HG03108 (cell line): ENCODE measurements around the gene OLFML2B.
"Not testable (repeated sequence)": the region's sequence is repeated elsewhere in the genome, so short reads cannot be mapped to it uniquely, and the experiment has no call there.

Experiments
- ATAC-seq: cut with Tn5 transposase; IDR thresholded peaks from one replicate; pipeline ENCODE4 v1.9.1; 2021; ENCODE audit warnings: moderate library complexity; ENCODE audit not compliant: unreplicated experiment

OLFML2B gene

GRCh38 chr1:162036163-162036562, 12.5 kb upstream of the OLFML2B start:
- ATAC-seq = no peak

- ATAC-seq = no peak
Observed at GRCh38 chr1:162035241-162035640, 11.6 kb upstream of the OLFML2B start.

GRCh38 chr1:162033428-162033827, 9.8 kb upstream of the OLFML2B start:
- ATAC-seq = no peak

GRCh38 chr1:162030759-162031280, 7.2 kb upstream of the OLFML2B start:
- no peak for ATAC-seq

DNA sequence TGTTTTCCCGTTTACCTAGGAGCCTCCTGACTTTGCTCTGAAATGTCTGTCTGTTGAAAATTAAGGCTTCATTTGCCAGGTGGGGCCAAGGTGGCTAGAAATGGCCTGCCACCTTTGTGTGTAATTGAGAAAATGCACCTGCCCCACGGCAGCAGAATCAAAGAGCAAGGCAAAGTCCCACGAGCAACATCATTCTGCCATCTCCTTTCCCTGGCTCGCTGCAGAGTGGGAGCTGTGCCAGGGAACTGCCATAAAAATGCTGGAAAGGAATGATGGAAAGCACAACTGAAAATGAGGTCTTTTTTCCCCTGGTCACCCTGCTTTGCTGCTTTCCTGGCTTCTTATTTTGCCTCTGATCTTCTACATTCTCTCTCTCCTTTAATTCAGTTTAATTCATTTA, 5.5 kb upstream of the OLFML2B start:
- ATAC-seq = no peak

GRCh38 chr1:162028726-162029125, 5.1 kb upstream of the OLFML2B start:
- ATAC-seq = no peak

GRCh38 chr1:162026881-162027280, 3.2 kb upstream of the OLFML2B start:
- no peak for ATAC-seq

DNA sequence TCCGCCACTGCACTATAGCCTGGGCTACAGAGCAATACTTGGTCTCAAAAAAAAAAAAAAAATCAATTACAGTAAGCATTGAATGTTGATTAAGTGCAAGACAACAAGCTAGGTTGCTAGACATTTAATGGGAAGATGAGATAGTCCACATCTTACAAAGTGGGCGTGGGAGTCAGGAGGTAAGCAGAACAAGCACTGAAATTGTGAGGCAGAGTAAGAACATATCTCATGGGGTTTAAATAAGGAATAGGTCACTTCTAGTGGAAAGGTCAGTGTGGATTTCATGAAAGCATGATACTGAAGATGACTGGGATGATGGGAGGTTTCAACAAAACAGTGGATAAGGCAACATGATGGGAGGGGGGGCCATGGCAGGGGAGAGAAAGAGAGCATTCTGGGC, 1.9 kb upstream of the OLFML2B start:
- ATAC-seq = no peak

DNA sequence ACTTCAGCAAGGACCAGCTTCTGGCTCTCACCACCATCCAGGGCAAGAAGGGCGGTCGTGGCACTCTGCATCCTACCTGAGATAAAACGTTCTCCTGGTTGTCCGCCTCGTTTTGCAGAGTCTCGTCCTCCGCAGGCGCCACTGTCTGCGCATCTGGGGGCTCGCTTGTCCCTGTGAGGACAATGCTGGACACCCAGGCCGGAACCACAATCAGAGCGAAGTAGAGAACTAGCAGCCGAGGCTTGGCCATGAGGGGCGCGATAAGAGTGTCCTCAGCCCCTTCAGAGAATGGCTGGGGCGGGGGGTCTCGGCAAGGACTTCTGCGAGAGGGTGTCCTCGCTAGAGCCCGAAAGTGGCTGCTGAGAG, 505 bp downstream of the OLFML2B start:
- no peak for ATAC-seq

- ATAC-seq = no peak
Observed at GRCh38 chr1:162022626-162023025, 1.0 kb downstream of the OLFML2B start.

GRCh38 chr1:162021124-162021523, 2.5 kb downstream of the OLFML2B start:
- no peak for ATAC-seq

GRCh38 chr1:162020150-162020549, 3.5 kb downstream of the OLFML2B start:
- ATAC-seq = no peak

- no peak for ATAC-seq
Observed at GRCh38 chr1:162019446-162019845, 4.2 kb downstream of the OLFML2B start.

DNA sequence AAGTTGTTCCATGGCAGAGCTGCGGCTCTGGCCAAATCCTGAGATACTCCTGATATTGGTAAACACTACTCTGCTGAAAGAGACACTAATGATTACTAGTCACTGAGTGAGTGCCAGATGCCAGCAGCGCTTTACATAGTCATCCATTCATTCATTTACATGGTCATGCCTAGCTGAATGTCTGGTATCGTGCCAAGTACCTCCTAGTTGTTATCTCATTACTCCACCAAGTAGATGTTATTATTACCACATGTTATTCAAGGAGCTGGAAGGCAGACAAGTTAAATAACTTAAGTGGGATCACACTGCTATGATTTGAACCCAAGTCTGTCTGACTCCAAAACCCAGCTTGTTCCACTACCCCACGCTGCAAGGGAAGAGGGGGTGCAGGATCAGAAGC, 4.7 kb downstream of the OLFML2B start:
- no peak for ATAC-seq

DNA sequence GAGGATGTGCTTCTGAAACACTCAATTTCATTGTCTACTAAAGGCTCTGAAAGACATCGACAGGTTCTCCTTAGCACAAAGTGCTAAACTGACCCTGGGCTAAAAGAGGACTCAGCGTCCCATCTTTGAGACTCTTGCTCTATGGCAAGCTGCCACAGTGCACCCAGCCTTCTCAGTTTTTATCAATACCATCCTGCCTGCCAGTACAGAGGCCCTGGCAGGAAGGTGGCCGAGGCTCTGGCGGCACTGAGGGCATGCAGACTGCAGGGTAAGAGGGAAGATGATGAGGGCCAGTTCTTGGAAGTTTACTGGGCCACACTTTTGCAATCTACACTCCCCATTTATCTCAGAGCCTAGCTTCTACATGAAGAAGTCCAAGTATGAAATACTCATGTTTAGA, 5.3 kb downstream of the OLFML2B start:
- no peak for ATAC-seq

- not testable (repeated sequence) for ATAC-seq
Observed at GRCh38 chr1:162017791-162018190, 5.9 kb downstream of the OLFML2B start.

DNA sequence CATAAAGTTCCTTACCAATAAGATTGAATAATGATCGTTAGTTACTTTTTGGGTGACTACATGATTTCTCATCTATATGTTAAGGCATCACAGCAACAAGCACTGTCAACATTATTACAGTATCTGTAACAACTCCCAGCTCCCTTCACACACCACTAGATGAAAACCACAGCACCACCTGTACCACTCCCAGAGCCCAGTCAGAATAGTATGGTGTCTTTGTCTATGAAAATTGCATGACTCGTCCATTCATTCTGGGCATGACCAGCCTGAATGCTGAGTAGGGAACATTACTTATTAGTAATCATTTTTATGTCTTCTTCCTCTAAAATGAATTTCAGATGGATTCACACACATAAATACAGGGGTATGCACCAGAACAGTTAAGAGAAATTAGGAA, 7.0 kb downstream of the OLFML2B start:
- no peak for ATAC-seq

GRCh38 chr1:162015196-162015595, 8.5 kb downstream of the OLFML2B start:
- no peak for ATAC-seq

DNA sequence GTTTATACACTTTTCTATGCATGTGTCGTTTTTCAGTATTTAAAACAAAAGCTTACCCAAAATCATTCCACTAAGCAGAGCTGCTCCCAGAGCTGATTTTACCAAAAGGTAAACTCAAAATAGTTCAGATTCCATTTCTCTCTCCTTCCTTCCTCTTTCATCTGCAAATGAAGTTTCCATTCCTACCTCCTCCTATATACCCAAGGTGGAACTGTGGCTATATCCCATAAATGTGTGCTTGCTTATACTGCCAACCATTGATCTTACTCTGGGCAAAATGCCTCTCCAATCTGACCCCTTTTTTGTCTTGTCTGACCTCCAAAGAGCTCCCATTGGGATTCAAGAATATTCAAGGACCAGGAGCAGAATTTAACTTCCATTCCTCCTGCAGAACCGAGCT, 9.5 kb downstream of the OLFML2B start:
- no peak for ATAC-seq

DNA sequence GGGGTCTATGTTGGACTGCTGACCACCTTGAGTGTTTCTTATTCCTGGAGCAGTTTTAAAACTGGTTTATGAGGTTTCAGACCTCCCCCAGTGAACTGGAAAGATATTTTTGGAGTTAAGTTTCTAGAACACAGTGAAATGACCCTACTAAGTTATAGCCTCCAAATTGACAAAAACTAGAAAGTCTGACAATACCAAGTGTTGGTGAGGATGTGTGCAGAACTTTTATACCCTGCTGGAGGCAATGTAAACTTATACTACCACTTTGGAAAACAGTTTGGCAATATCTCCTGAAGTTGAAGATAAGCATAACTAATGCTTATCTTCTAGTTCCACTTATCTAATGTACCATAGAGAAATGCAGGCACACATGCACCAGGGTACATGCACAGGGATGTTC, 10.4 kb downstream of the OLFML2B start:
- ATAC-seq = no peak

DNA sequence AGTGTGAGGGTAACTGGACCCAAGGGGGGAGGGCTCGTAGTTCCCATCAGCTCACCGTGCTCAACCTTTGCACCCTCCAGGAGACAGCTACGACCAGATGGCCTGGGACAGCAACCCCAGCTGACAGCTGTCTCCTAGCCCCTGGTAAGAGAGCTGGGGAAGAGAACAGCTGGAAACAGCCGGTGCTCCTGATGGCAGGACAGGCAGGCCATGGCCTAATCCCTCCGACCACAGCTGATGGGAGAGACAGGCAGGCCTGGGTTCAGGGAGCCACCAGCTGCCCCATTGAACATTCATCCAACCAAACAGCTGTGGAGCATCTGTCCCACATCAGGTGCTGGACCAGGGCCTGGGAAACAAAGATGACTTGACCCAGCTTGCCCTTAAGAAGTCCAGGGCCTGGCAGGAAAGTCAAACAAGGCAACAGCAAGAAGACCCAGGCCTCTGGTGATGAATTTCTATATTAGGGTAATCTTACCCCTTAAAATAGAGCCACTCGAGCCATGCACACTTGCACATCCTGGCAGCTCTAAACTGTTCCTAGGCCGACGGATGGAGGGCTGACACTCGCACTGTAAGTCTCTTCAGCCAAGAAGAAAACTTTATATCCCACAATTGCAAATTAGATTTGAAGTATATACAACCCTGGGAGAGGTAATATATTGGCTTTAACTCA, 12.2 kb downstream of the OLFML2B start:
- ATAC-seq = no peak

- no peak for ATAC-seq
Observed at GRCh38 chr1:162010175-162010506, 13.5 kb downstream of the OLFML2B start.

DNA sequence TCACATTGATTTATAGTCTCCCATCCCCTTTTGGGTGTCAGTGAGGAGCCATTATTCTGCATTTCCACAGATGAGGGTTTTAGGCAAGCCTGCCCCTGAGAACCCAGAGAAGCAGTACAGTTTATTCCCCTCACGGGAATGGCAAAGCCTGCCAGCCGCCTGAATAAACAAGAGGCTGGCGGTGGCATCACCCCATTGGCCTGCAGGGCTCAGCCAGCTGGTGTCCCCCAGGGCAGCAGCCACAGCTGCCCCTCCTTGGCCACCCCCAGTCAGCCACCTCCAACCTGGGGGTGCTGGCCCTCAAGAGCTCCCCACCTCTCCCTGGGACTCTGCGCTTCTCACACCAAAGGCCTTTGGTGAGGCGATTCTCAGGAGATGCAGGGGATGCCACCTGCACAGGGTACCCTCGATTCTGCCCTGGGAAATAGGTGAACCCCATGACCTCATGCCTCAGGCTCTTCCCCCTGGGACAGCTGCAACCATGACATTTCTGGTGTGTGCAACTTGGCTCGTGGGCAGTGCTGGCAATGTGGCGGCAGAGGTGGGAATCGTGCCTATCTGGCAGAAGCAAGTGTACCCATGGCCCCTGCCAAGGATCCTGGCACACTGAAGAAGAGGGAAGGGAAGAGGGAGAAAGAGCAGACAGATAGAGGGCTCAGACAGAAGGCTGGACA, 14.0 kb downstream of the OLFML2B start:
- no peak for ATAC-seq
